Activated gamma-delta T cell (primary cell): ENCODE results near the gene TMEM145.
"Not testable (repeated sequence)": the region's sequence is repeated elsewhere in the genome, so short reads cannot be mapped to it uniquely, and the experiment has no call there.

Source experiments
- DNase-seq: peaks from one replicate; lab custom pipeline; 2025; lab: John Stamatoyannopoulos, UW

Gene TMEM145

GRCh38 chr19:42313840-42314755 lies 989 bp downstream of the TMEM145 start:
- DNase-seq = no peak

- no peak for DNase-seq
Observed at GRCh38 chr19:42315024-42315423, 1.9 kb downstream of the TMEM145 start.

- no peak for DNase-seq
Observed at GRCh38 chr19:42316223-42317211, 3.4 kb downstream of the TMEM145 start.

- no peak for DNase-seq
Observed at GRCh38 chr19:42317535-42317934, 4.4 kb downstream of the TMEM145 start.

- no peak for DNase-seq
Observed at GRCh38 chr19:42322305-42322704, 9.2 kb downstream of the TMEM145 start.

GRCh38 chr19:42323473-42323851 lies 10.4 kb downstream of the TMEM145 start:
- no peak for DNase-seq

- no peak for DNase-seq
Observed at GRCh38 chr19:42323852-42324654, 10.9 kb downstream of the TMEM145 start.

- no peak for DNase-seq
Observed at GRCh38 chr19:42324655-42325307, 11.7 kb downstream of the TMEM145 start.

GRCh38 chr19:42325308-42325895 lies 12.3 kb downstream of the TMEM145 start, which contains the start of gene MEGF8:
Gene MEGF8 (plus strand): TSS chr19:42325635. CDS start chr19:42326244, 609 bp downstream.
- peak; percentile 75 for DNase-seq

- no peak for DNase-seq
Observed at GRCh38 chr19:42325896-42326771, 13.0 kb downstream of the TMEM145 start.

GRCh38 chr19:42326969-42327368 lies 13.9 kb downstream of the TMEM145 start:
- DNase-seq = no peak

- DNase-seq = no peak
Observed at GRCh38 chr19:42327381-42327780, 14.3 kb downstream of the TMEM145 start.

GRCh38 chr19:42328106-42328505 lies 15.0 kb downstream of the TMEM145 start:
- DNase-seq = no peak

- DNase-seq = no peak
Observed at GRCh38 chr19:42328854-42329253, 15.7 kb downstream of the TMEM145 start.

- no peak for DNase-seq
Observed at GRCh38 chr19:42330241-42330711, 17.2 kb downstream of the TMEM145 start.

- not testable (repeated sequence) for DNase-seq
Observed at GRCh38 chr19:42331333-42331732, 18.2 kb downstream of the TMEM145 start.

- DNase-seq = no peak
Observed at GRCh38 chr19:42332059-42332458, 18.9 kb downstream of the TMEM145 start.

- DNase-seq = no peak
Observed at GRCh38 chr19:42333018-42333417, 19.9 kb downstream of the TMEM145 start.

GRCh38 chr19:42333975-42334696 lies 21.0 kb downstream of the TMEM145 start:
- DNase-seq = no peak
